Sigmoid colon (tissue), 7 donors: ENCODE results near the gene ANKLE1. TPM values are rescaled to one million over a fixed set of nuclear protein-coding genes. Genes with fewer than 3 reads are reported as not detected.

ENCODE experiments used
- polyA plus RNA-seq, 3 donors: library from polyadenylated mRNA; stranded (reverse); fragments of 200-250 nt; gene quantifications; one replicate each; pipeline ENCODE4 v1.2.3, GENCODE V29; 2013
- total RNA-seq, 4 donors: library from RNA; depleted of rRNA; stranded (reverse); fragments of >200 nt; gene quantifications; one replicate each; pipeline ENCODE4 v1.1.0, GENCODE V29; 2016
- donor health status: healthy with polysubstance abuse.
- donor health status: Bipolar disorder and iron deficiency.
- donor health status: healthy.

Gene ANKLE1
- total and polyA plus RNA-seq, 7 donors: 0.49 to 1.3 (median 0.71) TPM; not detected in 2

Other genes starting within 250 kb of the ANKLE1 start
- gene HAUS8, start 206.4 kb upstream of the ANKLE1 start, total RNA-seq: 10 to 100 TPM in 2 of 4 donors, 1 to 10 TPM in 2; 6.7 to 14.1 (median 11.1) TPM
- gene HAUS8, start 206.4 kb upstream of the ANKLE1 start, polyA plus RNA-seq: 10 to 100 TPM in 2 of 3 donors, 1 to 10 TPM in 1; 9.6 to 14.8 (median 10.4) TPM
- gene MYO9B, start 206.1 kb upstream of the ANKLE1 start, total RNA-seq: 10 to 100 TPM; 42.8 to 95.0 (median 58.3) TPM
- 10 to 100 TPM; 24.6 to 85.9 (median 29.8) TPM for gene MYO9B, start 206.1 kb upstream of the ANKLE1 start, polyA plus RNA-seq
- 10 to 100 TPM; 22.5 to 45.3 (median 37.8) TPM for gene USE1, start 66.5 kb upstream of the ANKLE1 start, total RNA-seq
- 10 to 100 TPM; 34.2 to 38.3 (median 34.7) TPM for gene USE1, start 66.5 kb upstream of the ANKLE1 start, polyA plus RNA-seq
- gene OCEL1, start 55.7 kb upstream of the ANKLE1 start, total RNA-seq: 10 to 100 TPM in 2 of 4 donors, 1 to 10 TPM in 2; 7.5 to 15.8 (median 9.6) TPM
- gene OCEL1, start 55.7 kb upstream of the ANKLE1 start, polyA plus RNA-seq: 10 to 100 TPM; 33.0 to 79.8 (median 49.9) TPM
- gene NR2F6, start 36.0 kb upstream of the ANKLE1 start, total RNA-seq: 10 to 100 TPM; 21.6 to 32.6 (median 27.8) TPM
- 10 to 100 TPM; 45.0 to 72.1 (median 59.5) TPM for gene NR2F6, start 36.0 kb upstream of the ANKLE1 start, polyA plus RNA-seq
- gene USHBP1, start 17.2 kb upstream of the ANKLE1 start, total RNA-seq: 10 to 100 TPM in 1 of 4 donors, 1 to 10 TPM in 3; 1.6 to 18.6 (median 4.4) TPM
- gene USHBP1, start 17.2 kb upstream of the ANKLE1 start, polyA plus RNA-seq: 1 to 10 TPM in 1 of 3 donors, under 1 TPM in 2; 0.23 to 2.1 (median 0.60) TPM
- gene BABAM1, start 14.5 kb upstream of the ANKLE1 start, total RNA-seq: 100 to 1,000 TPM in 2 of 4 donors, 10 to 100 TPM in 2; 90.0 to 101 (median 98.7) TPM
- gene BABAM1, start 14.5 kb upstream of the ANKLE1 start, polyA plus RNA-seq: 10 to 100 TPM; 71.4 to 87.1 (median 83.7) TPM
- gene ABHD8, start 21.5 kb downstream of the ANKLE1 start, total RNA-seq: 10 to 100 TPM; 15.5 to 21.9 (median 18.8) TPM
- 1 to 10 TPM; 4.2 to 9.0 (median 7.4) TPM for gene ABHD8, start 21.5 kb downstream of the ANKLE1 start, polyA plus RNA-seq
- 100 to 1,000 TPM; 174 to 390 (median 267) TPM for gene MRPL34, start 24.0 kb downstream of the ANKLE1 start, total RNA-seq
- 100 to 1,000 TPM; 217 to 476 (median 275) TPM for gene MRPL34, start 24.0 kb downstream of the ANKLE1 start, polyA plus RNA-seq
- 10 to 100 TPM in 2 of 4 donors, 1 to 10 TPM in 2; 6.1 to 10.3 (median 8.7) TPM for gene DDA1, start 27.7 kb downstream of the ANKLE1 start, total RNA-seq
- gene DDA1, start 27.7 kb downstream of the ANKLE1 start, polyA plus RNA-seq: 100 to 1,000 TPM in 1 of 3 donors, 10 to 100 TPM in 2; 57.1 to 101 (median 82.6) TPM
- gene ANO8, start 53.0 kb downstream of the ANKLE1 start, total RNA-seq: 10 to 100 TPM in 1 of 4 donors, 1 to 10 TPM in 3; 2.0 to 10.5 (median 2.7) TPM
- gene ANO8, start 53.0 kb downstream of the ANKLE1 start, polyA plus RNA-seq: 1 to 10 TPM in 2 of 3 donors, under 1 TPM in 1; 0.46 to 5.4 (median 1.2) TPM
- 10 to 100 TPM in 3 of 4 donors, 1 to 10 TPM in 1; 4.6 to 22.2 (median 15.4) TPM for gene GTPBP3, start 55.7 kb downstream of the ANKLE1 start, total RNA-seq
- 10 to 100 TPM in 1 of 3 donors, 1 to 10 TPM in 2; 3.7 to 16.0 (median 4.8) TPM for gene GTPBP3, start 55.7 kb downstream of the ANKLE1 start, polyA plus RNA-seq
- gene PLVAP, start 95.4 kb downstream of the ANKLE1 start, total RNA-seq: 10 to 100 TPM; 10.5 to 34.6 (median 19.7) TPM
- 10 to 100 TPM in 2 of 3 donors, 1 to 10 TPM in 1; 3.0 to 54.7 (median 13.2) TPM for gene PLVAP, start 95.4 kb downstream of the ANKLE1 start, polyA plus RNA-seq
- gene CCDC194, start 112.3 kb downstream of the ANKLE1 start, total RNA-seq: 1 to 10 TPM in 1 of 4 donors, not detected in 3; 4.4 TPM
- gene CCDC194, start 112.3 kb downstream of the ANKLE1 start, polyA plus RNA-seq: under 1 TPM in 1 of 3 donors, not detected in 2; 0.35 TPM
- gene BST2, start 123.7 kb downstream of the ANKLE1 start, total RNA-seq: 100 to 1,000 TPM in 3 of 4 donors, 10 to 100 TPM in 1; 81.0 to 125 (median 111) TPM
- gene BST2, start 123.7 kb downstream of the ANKLE1 start, polyA plus RNA-seq: 100 to 1,000 TPM in 1 of 3 donors, 10 to 100 TPM in 2; 37.8 to 127 (median 40.7) TPM
- 10 to 100 TPM; 40.4 to 55.8 (median 44.8) TPM for gene MVB12A, start 138.1 kb downstream of the ANKLE1 start, total RNA-seq
- gene MVB12A, start 138.1 kb downstream of the ANKLE1 start, polyA plus RNA-seq: 100 to 1,000 TPM in 1 of 3 donors, 10 to 100 TPM in 2; 71.5 to 102 (median 79.4) TPM
- gene TMEM221, start 166.8 kb downstream of the ANKLE1 start, total RNA-seq: 1 to 10 TPM in 2 of 4 donors, under 1 TPM in 1, not detected in 1; 0.36 to 1.8 (median 1.7) TPM
- under 1 TPM in 1 of 3 donors, not detected in 2; 0.23 TPM for gene TMEM221, start 166.8 kb downstream of the ANKLE1 start, polyA plus RNA-seq
- gene NXNL1, start 179.0 kb downstream of the ANKLE1 start, total RNA-seq: not detected
- not detected for gene NXNL1, start 179.0 kb downstream of the ANKLE1 start, polyA plus RNA-seq
- gene SLC27A1, start 188.6 kb downstream of the ANKLE1 start, total RNA-seq: 10 to 100 TPM; 13.2 to 23.8 (median 15.9) TPM
- 1 to 10 TPM in 2 of 3 donors, under 1 TPM in 1; 0.69 to 8.8 (median 3.6) TPM for gene SLC27A1, start 188.6 kb downstream of the ANKLE1 start, polyA plus RNA-seq
- 10 to 100 TPM; 27.8 to 54.6 (median 47.2) TPM for gene PGLS, start 229.7 kb downstream of the ANKLE1 start, total RNA-seq
- gene PGLS, start 229.7 kb downstream of the ANKLE1 start, polyA plus RNA-seq: 100 to 1,000 TPM; 103 to 122 (median 115) TPM